Calu3 (cell line): ENCODE results near the gene ACBD3. TPM values are rescaled to one million over a fixed set of nuclear protein-coding genes. Genes with fewer than 3 reads are reported as not detected.

ENCODE experiments used
- BruUV-seq: library from RNA; stranded (reverse); fragments of 400-500 nt; replicated peaks from 2 replicates; lab custom pipeline; 2021; lab: Mats Ljungman, UMichigan
- CTCF ChIA-PET: fragments of 300-600 bp; sonication (Branson Sonifier 250); formaldehyde crosslinking; loops from one replicate; lab custom pipeline; 2022; ENCODE audit warnings: antibody characterized with exemption; lab: Charles Lee
- DNase-seq: peaks from one replicate; pipeline ENCODE4 v3.0.0; 2022
- H3K27ac Mint-ChIP-seq: one replicate; pipeline ENCODE4 v1.8.0; 2022; ENCODE audit warnings: mixed read lengths; ENCODE audit not compliant: unreplicated experiment
- H3K27me3 Mint-ChIP-seq: one replicate; pipeline ENCODE4 v1.8.0; 2022; ENCODE audit warnings: mixed read lengths; ENCODE audit not compliant: unreplicated experiment
- H3K36me3 Mint-ChIP-seq: one replicate; pipeline ENCODE4 v1.8.0; 2022; ENCODE audit warnings: mild to moderate bottlenecking, moderate library complexity, mixed read lengths; ENCODE audit not compliant: insufficient read depth, unreplicated experiment
- H3K4me1 Mint-ChIP-seq: one replicate; pipeline ENCODE4 v1.8.0; 2022; ENCODE audit warnings: mild to moderate bottlenecking, low read depth, mixed read lengths; ENCODE audit not compliant: unreplicated experiment
- H3K4me3 Mint-ChIP-seq: one replicate; pipeline ENCODE4 v1.8.0; 2022; ENCODE audit warnings: mild to moderate bottlenecking, low read depth, moderate library complexity, mixed read lengths; ENCODE audit not compliant: unreplicated experiment
- H3K9me3 Mint-ChIP-seq: one replicate; pipeline ENCODE4 v1.8.0; 2022; ENCODE audit warnings: low read depth, mixed read lengths; ENCODE audit not compliant: unreplicated experiment
- CTCF ChIP-seq: fragments of 200-600 bp; IDR thresholded peaks from one replicate; pipeline ENCODE4 v1.8.0; 2022; ENCODE audit warnings: antibody characterized with exemption; ENCODE audit not compliant: unreplicated experiment
- intact Hi-C: fragments of 100-400 bp; cut with micrococcal nuclease; formaldehyde crosslinking; loops from one replicate; pipeline ENCODE4 v1.10.0; 2022; ENCODE audit not compliant: unreplicated experiment
- total RNA-seq: library from RNA; stranded (reverse); gene quantifications from 2 replicates; pipeline ENCODE4 v1.2.3, GENCODE V29; 2022

ACBD3 gene
- total RNA-seq, 1 experiment from 2014 or later, result 51.6 TPM

- Mint-ChIP-seq H3K4me3 (no peak overlapping the region), H3K27me3 (peaks cover 9% of the 10 kb centered on the region), H3K36me3 (peaks cover 31% of the 10 kb centered on the region), H3K4me1 (peaks cover 17% of the 10 kb centered on the region), H3K27ac (no peak overlapping the region), H3K9me3 (no peaks in the 10 kb centered on the region)
- no peak for DNase-seq
- CTCF ChIA-PET, result interaction anchor here (0.5 to 1.7 kb wide), 2 partner anchors 54 to 241 kb away, joined by 4 read pairs; no protein-coding TSS in a partner anchor
- no TSS peak for BruUV-seq
- intact Hi-C loops, result no loop called here
- TF ChIP-seq CTCF, result no peak
Measured at GRCh38 chr1:226118357-226118756, 68.2 kb downstream of the ACBD3 start.

- BruUV-seq, result no TSS peak
- H3K4me3 Mint-ChIP-seq, result no peak overlapping the region
- no peak overlapping the region for H3K27ac Mint-ChIP-seq
- intact Hi-C loops, result no loop called here
- TF ChIP-seq CTCF, result no peak
- no peaks in the 10 kb centered on the region for H3K9me3 Mint-ChIP-seq
- no peak for DNase-seq
- CTCF ChIA-PET, result no interaction called here
- peaks cover 21% of the 10 kb centered on the region for H3K36me3 Mint-ChIP-seq
- peaks cover 9% of the 10 kb centered on the region for H3K27me3 Mint-ChIP-seq
- peaks cover 13% of the 10 kb centered on the region for H3K4me1 Mint-ChIP-seq
Measured at GRCh38 chr1:226117330-226117729, 69.2 kb downstream of the ACBD3 start.

- Mint-ChIP-seq H3K27me3 (peaks cover 9% of the 10 kb centered on the region), H3K4me3 (no peak overlapping the region), H3K36me3 (peaks cover 15% of the 10 kb centered on the region), H3K4me1 (peaks cover 19% of the 10 kb centered on the region), H3K27ac (no peak overlapping the region), H3K9me3 (no peaks in the 10 kb centered on the region)
- no peak for DNase-seq
- BruUV-seq, result no TSS peak
- TF ChIP-seq CTCF, result no peak
- CTCF ChIA-PET, result no interaction called here
- intact Hi-C loops, result no loop called here
Measured at GRCh38 chr1:226116673-226117072, 69.9 kb downstream of the ACBD3 start.

- no peak overlapping the region for H3K27ac Mint-ChIP-seq
- DNase-seq, result no peak
- TF ChIP-seq CTCF, result no peak
- H3K9me3 Mint-ChIP-seq, result no peaks in the 10 kb centered on the region
- no peaks in the 10 kb centered on the region for H3K27me3 Mint-ChIP-seq
- CTCF ChIA-PET, result no interaction called here
- H3K4me1 Mint-ChIP-seq, result peaks cover 38% of the 10 kb centered on the region
- intact Hi-C loops, result no loop called here
- peaks cover 24% of the 10 kb centered on the region for H3K36me3 Mint-ChIP-seq
- no TSS peak for BruUV-seq
- H3K4me3 Mint-ChIP-seq, result peak overlapping the region; percentile 33
Measured at GRCh38 chr1:226112626-226113025, 73.9 kb downstream of the ACBD3 start.
